Measurements from ENCODE around the gene CNOT1.
"Not testable (repeated sequence)": the region's sequence is repeated elsewhere in the genome, so short reads cannot be mapped to it uniquely, and the experiment has no call there.

Gene CNOT1

GRCh38 chr16:58629733-58630640 lies at the start of gene CNOT1:
Gene CNOT1, minus strand, starts transcription at chr16:58629826. Its CDS starts 30,489 bp downstream, at chr16:58599337.
- peak; percentile 100 for DNase-seq

GRCh38 chr16:58678716-58679115 lies 49.1 kb upstream of the CNOT1 start:
- no peak for DNase-seq

- DNase-seq, result no peak
These were observed 48.6 kb upstream of the CNOT1 start for GRCh38 chr16:58678269-58678668.

GRCh38 chr16:58670946-58671583 lies 41.4 kb upstream of the CNOT1 start:
- DNase-seq, result no peak

DNA sequence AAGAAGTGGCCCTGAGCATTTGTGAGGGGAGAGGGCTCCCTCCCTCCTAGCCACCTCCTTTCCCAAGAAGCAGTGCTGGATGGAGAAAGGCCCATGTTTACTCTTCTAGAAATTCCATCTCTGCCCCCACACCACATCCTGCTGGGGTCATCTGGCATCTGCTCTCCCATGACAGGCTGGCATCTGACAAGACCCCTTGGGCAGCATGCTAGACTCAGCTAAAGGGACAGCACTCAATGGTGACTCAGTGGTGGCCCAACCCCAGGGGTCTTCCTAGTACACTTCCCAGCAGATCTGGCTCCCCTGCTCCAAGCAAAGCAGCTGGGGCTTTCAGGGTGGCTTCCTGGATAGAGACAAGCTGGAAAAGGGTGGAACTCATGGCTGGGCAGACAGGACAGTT lies 40.6 kb upstream of the CNOT1 start:
- no peak for DNase-seq

DNA sequence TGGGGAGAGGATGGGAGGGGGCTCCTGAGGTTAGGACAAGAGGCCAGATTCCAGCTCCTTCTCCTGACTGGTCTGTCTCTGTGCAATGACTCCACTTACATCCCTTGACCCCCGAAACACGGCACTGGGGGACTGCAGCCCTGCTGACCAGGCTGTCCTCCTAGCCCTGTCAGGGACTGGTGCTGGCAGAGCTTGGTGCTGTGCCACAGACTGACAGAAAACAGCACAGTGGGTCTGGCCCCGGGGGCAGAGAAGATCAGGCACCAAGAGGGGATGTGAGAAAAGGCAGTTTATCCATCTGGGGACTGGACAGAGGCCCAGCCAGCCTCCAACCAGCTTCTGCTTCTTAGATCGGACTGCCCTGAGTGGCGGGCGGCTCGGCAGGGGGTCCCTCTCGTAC lies 35.6 kb upstream of the CNOT1 start:
- DNase-seq, result no peak

DNA sequence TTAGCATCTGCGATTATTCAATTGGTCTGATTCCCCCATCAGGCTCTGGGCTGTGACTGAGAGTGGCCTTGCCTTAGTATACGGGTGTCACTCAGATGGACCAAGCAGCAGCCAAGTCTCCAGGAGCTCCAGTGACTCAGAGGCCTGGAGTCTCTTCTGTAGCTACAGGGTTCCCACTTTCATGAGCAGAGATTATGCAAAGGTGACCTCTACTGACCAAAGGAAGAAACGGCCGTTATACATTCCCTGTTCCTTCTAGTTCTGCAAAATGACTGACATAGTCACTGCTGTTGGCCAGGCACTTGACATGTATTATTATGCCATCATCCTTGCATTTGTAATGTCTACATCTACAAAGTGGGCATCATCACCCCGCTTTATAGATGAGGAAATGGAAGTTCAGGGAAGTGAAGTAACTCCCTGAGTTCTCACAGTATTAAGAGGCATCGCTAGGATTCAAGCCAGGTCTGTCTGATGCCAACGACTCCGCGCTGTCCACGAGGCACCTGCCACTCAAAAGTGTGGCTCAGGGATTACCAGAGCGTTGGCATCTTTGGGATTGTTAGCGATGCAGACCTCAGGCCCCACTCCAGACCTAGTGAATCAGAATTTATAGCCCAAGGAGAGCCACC lies 31.7 kb upstream of the CNOT1 start:
- peak; percentile 37 for DNase-seq

- DNase-seq, result not testable (repeated sequence)
These were observed 30.3 kb upstream of the CNOT1 start for GRCh38 chr16:58659911-58660310.

DNA sequence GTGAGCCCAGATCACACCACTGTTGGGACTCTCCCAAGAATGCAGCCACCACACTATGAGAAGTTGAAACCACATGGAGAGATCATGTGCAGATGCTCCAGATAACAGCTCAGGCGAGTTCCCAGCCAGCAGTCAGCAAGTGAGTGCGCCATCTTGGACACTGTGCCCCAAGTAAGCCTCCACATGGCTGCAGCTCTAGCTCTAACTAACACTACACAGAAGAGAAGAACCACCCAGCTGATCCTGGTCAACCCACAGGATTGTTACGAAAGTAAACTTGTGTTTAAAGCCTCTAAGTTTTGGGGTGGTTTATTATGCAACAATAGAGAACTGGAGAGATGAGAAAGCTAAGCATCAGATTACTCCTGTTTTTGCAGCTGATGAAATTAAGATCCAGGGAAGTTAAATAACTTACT lies 29.2 kb upstream of the CNOT1 start:
- DNase-seq, result no peak

DNA sequence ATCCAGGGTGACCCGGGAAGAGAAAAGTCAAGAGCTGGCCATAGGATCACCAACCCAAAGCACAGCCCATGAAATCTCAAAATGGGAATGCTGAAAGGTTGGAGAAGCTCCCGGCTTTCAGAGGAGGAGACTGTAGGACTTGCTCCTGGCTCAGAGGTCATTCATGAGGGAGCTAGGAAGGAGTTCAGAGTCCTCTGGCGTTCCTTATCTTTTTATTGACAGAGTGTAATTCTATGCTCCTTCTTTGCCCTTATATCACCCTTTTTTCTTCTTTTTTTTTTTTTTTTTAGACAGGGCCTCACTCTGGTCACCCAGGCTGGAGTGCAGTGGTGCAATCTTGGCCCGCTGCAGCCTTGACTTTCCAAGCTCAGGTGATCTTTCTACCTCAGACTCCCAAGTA lies 27.3 kb upstream of the CNOT1 start:
- DNase-seq, result no peak

- DNase-seq, result no peak
These were observed 25.6 kb upstream of the CNOT1 start for GRCh38 chr16:58655215-58655596.

DNA sequence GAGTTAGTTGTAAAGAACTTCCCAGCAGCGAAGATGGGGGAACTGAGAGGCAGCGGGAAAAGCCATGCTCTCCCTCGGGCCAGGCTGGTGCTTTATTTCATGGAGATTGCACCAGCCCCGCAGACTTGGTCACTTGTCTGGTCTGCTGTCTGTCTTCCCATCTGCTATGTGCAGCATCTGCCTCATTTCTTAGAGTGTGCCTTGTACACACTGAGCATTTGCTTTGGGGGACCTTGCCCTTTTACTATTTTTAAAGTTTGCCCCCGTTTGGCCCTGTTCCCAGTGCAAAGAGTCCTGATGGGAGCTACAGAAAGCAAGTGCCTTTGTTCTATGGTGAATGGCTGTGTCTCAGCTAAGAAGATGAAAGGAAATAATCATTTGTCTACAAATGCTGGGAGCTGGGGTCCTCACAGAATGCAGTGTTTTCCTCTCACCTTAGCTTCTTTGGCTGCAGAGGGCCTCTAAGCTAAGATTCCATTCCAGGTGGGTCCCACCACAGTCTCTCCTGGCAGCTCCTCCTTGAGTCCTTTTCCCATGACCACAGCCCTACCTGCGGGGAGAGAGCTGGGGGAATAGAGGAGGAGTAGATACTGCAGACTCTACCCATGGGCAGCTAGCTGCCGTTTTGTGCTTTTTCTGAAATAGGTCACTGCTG lies 25.1 kb upstream of the CNOT1 start:
- no peak for DNase-seq

- DNase-seq, result no peak
These were observed 23.1 kb upstream of the CNOT1 start for GRCh38 chr16:58652741-58653140.

GRCh38 chr16:58651965-58652348 lies 22.3 kb upstream of the CNOT1 start:
- DNase-seq, result no peak

DNA sequence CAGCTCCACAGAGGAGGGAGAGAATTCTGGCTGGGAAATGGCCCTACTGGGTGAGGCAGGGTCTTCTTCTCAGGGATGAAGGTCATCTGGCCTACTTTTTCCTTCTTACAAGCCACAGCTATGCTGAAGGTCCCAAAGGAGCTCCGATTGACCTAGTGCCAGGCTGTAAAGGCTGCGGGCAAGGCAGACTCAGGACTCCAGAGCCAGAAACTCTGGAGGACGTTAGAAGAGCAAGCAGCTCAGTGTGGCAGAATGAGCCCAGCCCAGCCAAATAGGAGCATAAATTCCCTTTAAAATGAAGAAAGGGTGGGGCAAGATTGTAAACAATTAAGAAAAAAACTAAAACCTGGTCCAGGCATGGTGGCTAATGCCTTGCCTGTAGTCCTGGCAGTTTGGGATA lies 20.1 kb upstream of the CNOT1 start:
- DNase-seq, result no peak

DNA sequence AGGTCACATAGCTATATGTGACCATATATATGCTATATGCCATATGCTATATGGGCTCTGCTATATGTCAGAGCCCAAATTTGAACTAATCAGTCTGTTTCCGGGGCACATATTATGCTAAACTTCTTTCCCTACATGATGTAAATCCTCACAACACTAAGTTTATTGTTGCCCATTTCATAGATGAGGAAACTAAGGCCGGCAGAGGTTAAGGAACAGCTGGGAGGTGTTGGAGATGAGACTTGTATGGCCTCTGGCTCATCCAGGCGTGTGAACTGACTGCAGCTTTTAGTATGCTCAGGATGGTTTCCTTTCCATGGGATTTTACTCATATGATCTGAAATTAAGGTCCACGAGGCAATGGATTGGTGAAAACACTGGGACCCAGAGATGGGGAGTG lies 17.5 kb upstream of the CNOT1 start:
- DNase-seq, result no peak

DNA sequence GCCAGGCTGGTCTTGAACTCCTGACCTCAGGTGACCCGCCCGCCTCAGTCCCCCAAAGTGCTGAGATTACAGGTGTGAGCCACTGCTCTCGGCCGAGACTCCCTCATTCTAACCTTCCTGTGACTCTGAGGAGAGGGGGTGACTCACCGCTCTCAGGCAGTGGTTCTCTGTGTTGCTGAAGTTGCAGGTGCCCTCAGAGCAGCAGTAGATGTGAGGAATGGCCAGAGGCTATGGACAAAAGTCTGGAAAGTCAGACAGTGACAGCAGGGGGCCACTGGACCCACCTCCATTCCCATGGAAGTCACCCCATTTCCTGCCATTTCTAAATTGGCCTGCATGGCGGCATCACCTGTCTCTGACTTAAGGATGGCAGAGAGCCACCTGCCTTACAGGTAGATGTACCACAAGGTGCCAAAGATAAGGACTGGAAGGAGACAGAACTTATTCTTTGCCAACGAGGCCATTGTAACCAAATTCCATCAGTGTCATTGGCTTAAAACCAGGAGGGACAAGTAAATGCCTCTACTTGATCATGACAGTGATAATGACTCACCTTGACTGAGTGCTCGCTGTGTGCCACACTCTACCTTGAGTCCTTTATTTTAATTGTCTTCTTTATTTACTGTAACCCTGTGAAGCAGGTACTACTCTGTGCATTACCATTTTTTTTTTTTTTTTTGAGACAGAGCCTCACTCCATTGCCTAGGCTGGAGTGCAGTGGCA lies 15.3 kb upstream of the CNOT1 start:
- DNase-seq, result no peak

DNA sequence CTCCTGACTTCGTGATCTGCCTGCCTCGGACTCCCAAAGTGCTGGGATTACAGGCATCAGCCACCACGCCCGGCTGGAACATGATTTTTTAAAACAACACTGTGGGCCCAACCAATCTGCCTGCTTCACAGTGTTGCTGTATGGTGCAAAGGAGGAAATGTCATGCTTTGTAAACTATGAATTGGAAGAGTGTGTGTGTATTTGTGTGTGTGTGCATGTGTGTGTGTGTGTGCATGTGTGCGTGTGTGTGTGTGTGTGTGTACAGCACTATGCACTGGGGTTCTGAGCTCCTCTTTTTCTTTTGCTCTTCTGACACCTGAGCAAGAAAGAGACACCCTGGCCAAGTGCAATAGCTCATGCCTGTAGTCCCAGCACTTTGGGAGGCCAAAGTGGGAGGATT lies 14.5 kb upstream of the CNOT1 start:
- no peak for DNase-seq

DNA sequence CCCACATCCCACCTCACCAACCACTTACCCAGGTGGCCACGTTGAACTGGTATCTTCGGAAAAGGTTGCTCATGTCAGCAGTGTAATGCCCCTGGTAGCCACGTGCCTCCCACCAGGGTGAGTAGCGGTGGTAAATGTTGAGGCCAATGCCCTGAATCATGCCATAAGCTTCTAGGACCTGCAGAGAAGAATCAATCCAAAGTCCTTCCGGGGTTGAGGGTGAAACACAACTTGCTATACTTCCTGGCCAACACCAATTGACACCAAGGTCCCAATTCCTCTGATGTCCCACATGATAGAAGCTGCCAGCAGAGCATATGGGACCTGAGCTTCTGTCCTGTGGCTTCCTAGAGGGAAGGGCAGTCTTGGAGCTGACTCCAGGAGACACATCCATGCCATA lies 11.3 kb upstream of the CNOT1 start:
- no peak for DNase-seq

GRCh38 chr16:58639836-58640235 lies 10.2 kb upstream of the CNOT1 start:
- DNase-seq, result no peak

DNA sequence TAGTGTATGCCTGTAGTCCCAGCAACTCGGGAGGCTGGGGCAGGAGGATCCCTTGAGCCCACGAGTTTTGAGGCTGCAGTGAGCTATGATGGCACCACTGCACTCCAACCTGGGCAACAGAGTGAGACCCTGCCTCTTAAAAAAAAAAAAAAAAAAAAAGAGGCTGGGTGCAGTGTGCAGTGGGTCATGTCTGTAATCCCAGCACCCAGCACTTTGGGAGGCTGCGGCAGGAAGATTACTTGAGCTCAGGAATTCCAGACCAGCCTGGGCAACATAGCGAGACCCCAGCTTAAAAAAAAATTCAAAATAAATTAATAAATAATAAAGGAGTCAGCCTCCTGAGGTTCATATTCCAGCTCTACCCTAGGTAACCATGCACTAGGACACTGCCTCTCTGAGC lies 9.6 kb upstream of the CNOT1 start:
- no peak for DNase-seq

DNA sequence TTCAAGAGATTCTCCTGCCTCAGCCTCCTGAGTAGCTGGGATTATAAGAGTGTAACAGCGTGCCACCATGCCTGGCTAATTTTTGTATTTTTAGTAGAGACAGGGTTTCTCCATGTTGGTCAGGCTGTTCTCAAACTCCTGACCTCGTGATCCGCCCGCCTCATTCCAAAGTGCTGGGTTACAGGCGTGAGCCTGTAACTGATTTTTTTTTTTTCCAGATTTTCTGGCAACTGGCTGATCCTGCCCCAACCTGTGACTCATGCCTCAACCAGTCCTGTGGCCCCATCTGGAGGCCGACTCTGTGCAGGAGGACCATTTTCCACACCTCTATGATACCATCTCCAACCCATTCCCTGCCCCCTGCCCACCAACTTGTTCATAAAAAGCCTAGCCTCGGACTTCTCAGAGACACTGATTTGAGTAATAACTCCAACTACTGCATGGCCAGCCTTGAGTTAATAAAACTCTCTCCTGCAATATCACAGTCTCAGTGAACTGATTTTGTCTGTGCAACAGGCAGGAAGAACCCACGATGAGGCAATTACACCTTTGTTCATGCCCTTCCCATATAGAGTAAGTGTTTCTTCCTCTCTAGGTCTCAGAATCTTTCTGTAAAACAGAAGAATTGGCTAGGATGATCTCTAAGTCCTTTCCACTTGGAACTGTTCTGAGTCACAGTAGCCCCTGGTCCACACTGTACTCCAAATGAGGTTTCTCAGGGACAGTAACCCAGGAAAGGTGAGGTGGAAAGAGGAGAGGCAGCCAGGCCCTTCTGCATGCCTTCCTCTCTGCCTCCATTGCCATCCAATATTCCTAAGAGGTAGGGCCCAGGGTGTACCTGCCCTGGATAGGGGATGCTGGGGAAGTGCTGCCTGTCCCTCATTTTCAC lies 8.8 kb upstream of the CNOT1 start:
- no peak for DNase-seq

Measured in CD4-positive, alpha-beta T cell treated with Interleukin-21 for 1 hour (primary cell).